WTC11 (cell line): ENCODE measurements around the gene FAM228B. TPM values are rescaled to one million over a fixed set of nuclear protein-coding genes. Genes with fewer than 3 reads are reported as not detected.

Experiments
- ATF2 ChIP-seq: sonication (generic); formaldehyde crosslinking; IDR thresholded peaks from 2 replicates; pipeline ENCODE4 v1.8.1; 2022; ENCODE audit warnings: low read depth, missing genetic modification reagents, borderline replicate concordance
- CDX4 ChIP-seq: fragments of 250-450 bp; sonication (Bioruptor Pico); IDR thresholded peaks from 2 replicates; pipeline ENCODE4 v1.9.0; 2021; ENCODE audit warnings: moderate library complexity, mild to moderate bottlenecking, inconsistent platforms, borderline replicate concordance
- E2F5 ChIP-seq: sonication (generic); formaldehyde crosslinking; IDR thresholded peaks from 2 replicates; pipeline ENCODE4 v1.8.1; 2022; ENCODE audit warnings: mild to moderate bottlenecking, moderate library complexity, missing genetic modification reagents
- ERG ChIP-seq: fragments of 250-450 bp; sonication (Bioruptor Pico); IDR thresholded peaks from 2 replicates; pipeline ENCODE4 v1.8.0; 2021; ENCODE audit warnings: mild to moderate bottlenecking
- ETV6 ChIP-seq: sonication (generic); formaldehyde crosslinking; IDR thresholded peaks from 2 replicates; pipeline ENCODE4 v1.8.1; 2022; ENCODE audit warnings: mild to moderate bottlenecking, missing genetic modification reagents
- FOXP1 ChIP-seq: sonication (generic); formaldehyde crosslinking; IDR thresholded peaks from 2 replicates; pipeline ENCODE4 v1.8.0; 2022; ENCODE audit warnings: missing genetic modification reagents, mild to moderate bottlenecking, moderate library complexity, borderline replicate concordance
- GTF2I ChIP-seq: fragments of 250-450 bp; sonication (Bioruptor Pico); conservative IDR thresholded peaks from 2 replicates; pipeline ENCODE4 v1.4.0; 2021; ENCODE audit warnings: mild to moderate bottlenecking
- HMGA2 ChIP-seq: fragments of 250-450 bp; sonication (Bioruptor Pico); IDR thresholded peaks from 2 replicates; pipeline ENCODE4 v1.4.0; 2021; ENCODE audit warnings: mild to moderate bottlenecking, moderate library complexity
- IRF2 ChIP-seq: sonication (generic); formaldehyde crosslinking; IDR thresholded peaks from 2 replicates; pipeline ENCODE4 v1.8.0; 2022; ENCODE audit warnings: low read depth, missing genetic modification reagents, borderline replicate concordance
- KAT7 ChIP-seq: sonication (generic); formaldehyde crosslinking; IDR thresholded peaks from 2 replicates; pipeline ENCODE4 v1.8.1; 2023; ENCODE audit warnings: missing genetic modification reagents, mild to moderate bottlenecking, borderline replicate concordance
- NR3C1 ChIP-seq: sonication (generic); formaldehyde crosslinking; conservative IDR thresholded peaks from 2 replicates; pipeline ENCODE4 v1.8.1; 2023; ENCODE audit warnings: low read depth, mild to moderate bottlenecking, missing genetic modification reagents
- OVOL2 ChIP-seq: fragments of 250-450 bp; sonication (Bioruptor Pico); IDR thresholded peaks from 2 replicates; pipeline ENCODE4 v1.9.0; 2021; ENCODE audit warnings: mild to moderate bottlenecking, borderline replicate concordance
- PRDM15 ChIP-seq: sonication (generic); formaldehyde crosslinking; IDR thresholded peaks from 2 replicates; pipeline ENCODE4 v1.8.0; 2022; ENCODE audit warnings: missing genetic modification reagents
- RELA ChIP-seq: sonication (generic); formaldehyde crosslinking; IDR thresholded peaks from 2 replicates; pipeline ENCODE4 v1.8.1; 2022; ENCODE audit warnings: missing genetic modification reagents, mild to moderate bottlenecking, borderline replicate concordance
- TCF7 ChIP-seq: sonication (generic); formaldehyde crosslinking; IDR thresholded peaks from 2 replicates; pipeline ENCODE4 v1.8.0; 2022; ENCODE audit warnings: mild to moderate bottlenecking, low read depth, missing genetic modification reagents, moderate library complexity
- USF1 ChIP-seq: sonication (generic); formaldehyde crosslinking; IDR thresholded peaks from 2 replicates; pipeline ENCODE4 v1.8.0; 2022; ENCODE audit warnings: mild to moderate bottlenecking, missing genetic modification reagents
- USF2 ChIP-seq: sonication (generic); formaldehyde crosslinking; IDR thresholded peaks from 2 replicates; pipeline ENCODE4 v1.8.1; 2023; ENCODE audit warnings: mild to moderate bottlenecking, missing genetic modification reagents, moderate library complexity
- ZBTB21 ChIP-seq: sonication (generic); formaldehyde crosslinking; IDR thresholded peaks from 2 replicates; pipeline ENCODE4 v1.8.1; 2023; ENCODE audit warnings: mild to moderate bottlenecking, missing genetic modification reagents, borderline replicate concordance
- ZNF121 ChIP-seq: sonication (generic); formaldehyde crosslinking; IDR thresholded peaks from 2 replicates; pipeline ENCODE4 v1.8.0; 2023; ENCODE audit warnings: missing genetic modification reagents
- ZNF219 ChIP-seq: sonication (generic); formaldehyde crosslinking; IDR thresholded peaks from 2 replicates; pipeline ENCODE4 v1.8.0; 2023; ENCODE audit warnings: missing genetic modification reagents, mild to moderate bottlenecking, borderline replicate concordance
- ZNF416 ChIP-seq: fragments of 250-450 bp; sonication (Bioruptor Pico); IDR thresholded peaks from 2 replicates; pipeline ENCODE4 v1.9.0; 2021; ENCODE audit warnings: mild to moderate bottlenecking, inconsistent platforms
- total RNA-seq: library from RNA; stranded (reverse); gene quantifications from 3 replicates; pipeline ENCODE4 v1.2.3, GENCODE V29; 2021

FAM228B gene
- total RNA-seq, 1 experiment from 2014 or later: 2.7 TPM

- TF ChIP-seq IRF2 (CRISPR knock-in tag) (no peak), E2F5 (CRISPR knock-in tag) (peak; percentile 48; the same call in 1 of the 2 replicates), ZNF416 (CRISPR knock-in tag) (peak; percentile 79; the same call in 1 of the 2 replicates), GTF2I (CRISPR knock-in tag) (no peak), ZNF219 (CRISPR knock-in tag) (no peak), USF2 (CRISPR knock-in tag) (no peak), ATF2 (CRISPR knock-in tag) (no peak), FOXP1 (CRISPR knock-in tag) (peak; percentile 60; the same call in 1 of the 2 replicates), TCF7 (CRISPR knock-in tag) (no peak), HMGA2 (CRISPR knock-in tag) (no peak), ETV6 (CRISPR knock-in tag) (peak; percentile 86), PRDM15 (no peak), NR3C1 (no peak), RELA (CRISPR knock-in tag) (no peak), ZNF121 (no peak), OVOL2 (no peak), KAT7 (no peak; the same call in 1 of the 2 replicates), USF1 (CRISPR knock-in tag) (peak; percentile 11; the same call in 1 of the 2 replicates), ERG (CRISPR knock-in tag) (0 out of 2 replicates have a peak, but pooled peaks have one; percentile 34), CDX4 (CRISPR knock-in tag) (no peak), ZBTB21 (CRISPR knock-in tag) (0 out of 2 replicates have a peak, but pooled peaks have one; percentile 29)
These were observed 47.1 kb upstream of the FAM228B start, which contains the start of gene SF3B6 (continued) for GRCh38 chr2:24075915-24076848.
